Left lobe of liver (tissue), 2 donors: ENCODE results near the gene SESN2. TPM values are rescaled to one million over a fixed set of nuclear protein-coding genes. Genes with fewer than 3 reads are reported as not detected.
"Not testable (repeated sequence)": the region's sequence is repeated elsewhere in the genome, so short reads cannot be mapped to it uniquely, and the experiment has no call there.

Experiments
- ATAC-seq: fragments of 200-7000 bp; cut with Tn5 transposase; one replicate; pipeline ENCODE4 v1.9.1; 2020; ENCODE audit warnings: mild to moderate bottlenecking, moderate library complexity
- DNase-seq: peaks from one replicate; pipeline ENCODE4 v3.0.0-alpha.2; 2020; ENCODE audit warnings: low spot score
- total RNA-seq: library from RNA; stranded (reverse); gene quantifications from one replicate; pipeline ENCODE4 v1.2.1, GENCODE V29; 2021
- donor health status: DM: no; HTN: no; CAD: no; lungs with moderate emphysema.
- donor health status: DM: no; HTN: yes; CAD: no.

SESN2 gene
- total RNA-seq, 1 donor from 2014 or later = 15.2 TPM

DNA sequence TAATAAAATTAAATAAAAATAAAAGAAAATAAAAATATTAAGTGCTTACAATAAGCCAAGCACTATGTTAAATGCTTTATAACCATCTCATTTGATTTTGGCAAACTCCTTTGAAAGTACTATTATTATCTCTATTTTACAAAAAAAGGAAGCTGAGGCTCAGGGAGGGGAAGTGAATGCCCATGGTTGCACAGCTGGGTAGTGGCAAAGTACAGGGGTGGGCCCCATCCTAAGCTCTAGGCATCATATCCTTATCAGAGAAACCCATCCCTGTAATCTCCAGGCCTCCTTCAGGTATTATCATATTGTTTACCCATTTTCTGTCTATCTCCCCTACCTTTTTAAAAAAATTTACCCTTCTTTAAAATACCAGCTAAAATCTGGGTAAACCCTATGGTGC lies 67.2 kb downstream of the SESN2 start:
- ATAC-seq (no peak), DNase-seq (no peak)

DNA sequence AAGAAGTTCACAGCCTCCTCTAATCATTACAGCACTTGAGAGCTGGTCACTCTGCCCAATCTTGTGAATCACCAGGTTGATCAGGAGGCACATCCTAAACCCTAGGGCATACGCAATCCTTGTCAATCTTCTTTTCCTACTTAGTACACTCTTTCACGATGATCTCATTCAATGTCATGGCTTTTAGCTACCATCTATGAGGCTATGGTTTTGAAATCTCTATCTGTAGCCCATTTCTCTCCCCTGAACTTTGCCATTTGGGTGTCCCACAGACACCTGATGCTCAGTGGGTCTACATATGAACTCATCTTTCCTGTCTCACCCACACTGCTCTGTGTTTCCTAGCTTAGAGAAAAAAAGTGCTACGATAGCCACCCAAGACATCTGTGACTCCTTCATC lies 67.7 kb downstream of the SESN2 start:
- no peak for ATAC-seq
- no peak for DNase-seq

DNA sequence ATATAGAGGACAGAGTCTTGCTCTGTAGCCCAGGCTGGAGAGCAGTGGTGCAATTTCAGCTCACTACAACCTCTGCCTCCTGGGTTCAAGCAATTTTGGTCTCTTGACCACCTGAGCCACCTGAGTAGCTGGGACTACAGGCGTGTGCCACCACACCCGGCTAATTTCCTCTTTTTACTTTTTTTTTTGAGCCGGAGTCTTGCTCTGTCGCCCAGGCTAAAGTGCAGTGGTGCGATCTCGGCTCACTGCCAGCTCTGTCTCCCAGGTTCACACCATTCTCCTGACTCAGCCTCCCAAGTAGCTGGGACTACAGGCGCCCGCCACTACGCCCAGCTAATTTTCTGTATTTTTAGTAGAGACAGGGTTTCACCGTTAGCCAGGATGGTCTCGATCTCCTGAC lies 68.1 kb downstream of the SESN2 start:
- not testable (repeated sequence) for ATAC-seq, DNase-seq

DNA sequence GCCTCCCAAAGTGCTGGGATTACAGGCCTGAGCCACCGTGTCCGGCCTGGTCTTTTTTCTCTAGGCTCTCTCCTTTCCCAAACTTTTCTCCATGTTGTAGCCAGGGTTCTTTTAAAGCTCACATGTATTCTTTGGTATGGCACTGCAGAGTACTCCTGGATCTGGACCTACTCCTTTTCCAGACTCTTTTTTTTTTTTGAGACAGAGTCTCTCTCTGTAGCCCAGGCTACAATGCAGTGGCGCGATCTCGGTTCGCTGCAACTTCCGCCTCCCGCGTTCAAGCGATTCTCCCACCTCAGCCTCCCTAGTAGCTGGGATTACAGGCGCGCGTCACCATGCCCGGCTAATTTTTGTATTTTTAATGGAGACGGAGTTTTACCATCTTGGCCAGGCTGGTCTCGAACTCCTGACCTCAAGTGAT lies 68.9 kb downstream of the SESN2 start:
- no peak for ATAC-seq
- no peak for DNase-seq

DNA sequence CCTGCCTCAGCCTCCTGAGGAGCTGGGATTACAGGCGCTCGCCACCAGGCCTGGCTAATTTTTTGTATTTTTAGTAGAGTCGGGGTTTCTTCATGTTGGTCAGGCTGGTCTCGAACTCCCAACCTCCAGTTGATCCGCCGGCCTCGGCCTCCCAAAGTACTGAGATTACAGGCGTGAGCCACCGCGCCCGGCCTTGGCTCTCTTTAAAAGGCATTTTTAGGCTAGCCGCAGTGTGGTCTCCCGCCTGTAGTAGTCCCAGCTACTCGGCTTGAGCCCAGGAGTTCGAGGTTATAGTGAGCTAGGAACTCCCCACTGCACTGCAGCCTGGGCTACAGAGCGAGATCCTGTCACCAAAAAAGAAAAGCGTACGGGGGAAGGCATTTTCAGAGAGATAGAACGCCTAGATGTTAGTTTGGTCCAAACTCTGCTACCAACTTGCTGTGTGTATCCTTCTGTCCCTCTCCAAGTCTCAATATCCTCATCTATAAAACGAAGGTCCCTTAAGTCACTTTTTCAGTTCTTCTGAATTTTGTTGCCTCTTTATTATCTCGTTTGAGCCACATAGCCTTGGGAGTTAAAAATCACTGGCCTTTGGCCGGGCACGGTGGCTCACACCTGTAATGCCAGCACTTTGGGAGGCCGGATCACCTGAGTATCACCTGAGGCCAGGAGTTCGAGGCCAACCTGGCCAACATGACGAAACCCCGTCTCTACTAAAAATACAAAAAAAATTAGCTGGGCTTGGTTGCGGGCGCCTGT lies 70.3 kb downstream of the SESN2 start:
- ATAC-seq (peak; percentile 38), DNase-seq (peak; percentile 54)

Other genes starting within 250 kb of the SESN2 start
- gene EYA3, start 170.9 kb upstream of the SESN2 start, total RNA-seq = 6.9 TPM
- 0.70 TPM for gene PTAFR, start 82.8 kb upstream of the SESN2 start, total RNA-seq
- gene DNAJC8, start 26.5 kb upstream of the SESN2 start, total RNA-seq = 23.6 TPM
- gene ATP5IF1, start 23.4 kb upstream of the SESN2 start, total RNA-seq = 128 TPM
- gene MED18, start 69.5 kb downstream of the SESN2 start, total RNA-seq = 16.3 TPM
- gene PHACTR4, start 110.2 kb downstream of the SESN2 start, total RNA-seq = 23.5 TPM
- gene RCC1, start 246.5 kb downstream of the SESN2 start, total RNA-seq = 19.3 TPM